Natural killer cell treated with Interleukin-12 subunit alpha and Interleukin-12 subunit beta and Interleukin-15 and Interleukin-18, amount 100 ng/mL, for 72 hours (primary cell): ENCODE measurements around the gene DPYSL5. TPM values are rescaled to one million over a fixed set of nuclear protein-coding genes. Genes with fewer than 3 reads are reported as not detected.
"Not testable (repeated sequence)": the region's sequence is repeated elsewhere in the genome, so short reads cannot be mapped to it uniquely, and the experiment has no call there.

Experiments used
- ATAC-seq, 2 donors: fragments of 150-1000 bp; cut with Tn5 transposase in 1 of 2; sonication (Bioruptor Pico), chemical (Tn5 transposase) in 1 of 2; 2 replicates each; pipeline ENCODE4 v1.10.0; 2021
- DNase-seq: peaks from one replicate; pipeline ENCODE4 v3.0.0; 2022; ENCODE audit warnings: low spot score
- H3K27ac Mint-ChIP-seq, 2 donors: 1 replicate in 1 of 2; 2 replicates in 1 of 2; pipeline ENCODE4 v1.8.0; 2022; ENCODE audit warnings: mixed read lengths in 2 of 2, mild to moderate bottlenecking in 1 of 2, moderate library complexity in 1 of 2
- H3K27me3 Mint-ChIP-seq, 2 donors: 1 replicate in 1 of 2; 2 replicates in 1 of 2; pipeline ENCODE4 v1.8.0; 2022; ENCODE audit warnings: mixed read lengths in 2 of 2
- H3K36me3 Mint-ChIP-seq: one replicate; pipeline ENCODE4 v1.8.0; 2022; ENCODE audit warnings: mixed read lengths
- H3K4me1 Mint-ChIP-seq, 2 donors: 1 replicate in 1 of 2; 2 replicates in 1 of 2; pipeline ENCODE4 v1.8.0; 2022; ENCODE audit warnings: low read depth in 2 of 2, mixed read lengths in 2 of 2, mild to moderate bottlenecking in 1 of 2
- H3K4me3 Mint-ChIP-seq: one replicate; pipeline ENCODE4 v1.8.0; 2022; ENCODE audit warnings: mixed read lengths
- H3K9me3 Mint-ChIP-seq: 2 replicates; pipeline ENCODE4 v1.8.0; 2022; ENCODE audit warnings: mixed read lengths
- total RNA-seq, 2 donors: library from RNA; stranded (reverse); gene quantifications; one replicate each; pipeline ENCODE4 v1.2.3, GENCODE V29; 2022

Gene DPYSL5
- total RNA-seq, 2 donors from 2014 or later = not detected

DNA sequence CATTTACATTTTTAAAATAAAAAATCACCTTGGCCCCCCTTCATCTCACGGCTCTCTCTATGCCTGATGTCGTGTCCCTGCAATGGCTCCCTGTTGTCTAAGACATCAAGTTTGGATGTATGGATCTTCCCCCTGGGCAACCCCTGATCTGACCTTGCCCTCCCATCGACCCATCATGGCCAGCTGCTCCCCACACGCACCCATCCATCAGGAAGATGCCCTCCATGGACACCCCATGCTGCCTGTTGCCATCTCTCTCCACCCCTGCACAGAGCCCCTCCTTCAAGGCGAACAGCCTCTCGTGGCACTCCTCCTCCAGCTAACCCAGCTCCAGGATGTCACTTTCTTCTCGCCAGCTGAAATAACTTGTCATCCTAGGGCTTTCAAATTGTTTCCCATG, 59.5 kb downstream of the DPYSL5 start:
- no peak overlapping the region for H3K4me3 Mint-ChIP-seq
- H3K27me3 Mint-ChIP-seq = peaks cover 0 to 5% of the 10 kb centered on the region in 2 donors
- no peaks in the 10 kb centered on the region for H3K9me3 Mint-ChIP-seq
- H3K4me1 Mint-ChIP-seq = no peaks in the 10 kb centered on the region
- DNase-seq (no peak), ATAC-seq (no peak)
- no peak overlapping the region for H3K27ac Mint-ChIP-seq
- no peaks in the 10 kb centered on the region for H3K36me3 Mint-ChIP-seq

DNA sequence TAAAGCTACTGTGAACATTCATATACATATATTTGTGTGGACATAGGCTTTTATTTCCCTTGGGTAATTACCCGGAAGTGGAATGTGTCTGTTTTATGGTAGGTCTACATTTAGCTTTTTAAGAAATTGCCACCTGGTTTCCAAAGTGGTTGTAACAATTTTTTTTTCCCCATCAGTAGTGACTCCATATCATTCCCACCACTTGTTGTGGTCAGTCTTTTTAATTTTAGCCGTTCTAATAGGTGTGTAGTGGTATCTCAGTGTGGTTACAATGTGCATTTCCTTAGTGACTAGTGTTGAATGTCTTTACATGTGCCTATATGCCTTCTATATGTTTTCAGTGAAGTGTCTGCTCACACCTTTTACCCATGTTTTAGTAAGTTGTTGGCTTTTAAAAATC, 62.2 kb downstream of the DPYSL5 start:
- Mint-ChIP-seq H3K9me3 (no peaks in the 10 kb centered on the region), H3K4me3 (no peak overlapping the region), H3K4me1 (no peaks in the 10 kb centered on the region), H3K27me3 (peaks cover 0 to 5% of the 10 kb centered on the region in 2 donors), H3K27ac (no peak overlapping the region), H3K36me3 (no peaks in the 10 kb centered on the region)
- DNase-seq = no peak
- no peak for ATAC-seq

DNA sequence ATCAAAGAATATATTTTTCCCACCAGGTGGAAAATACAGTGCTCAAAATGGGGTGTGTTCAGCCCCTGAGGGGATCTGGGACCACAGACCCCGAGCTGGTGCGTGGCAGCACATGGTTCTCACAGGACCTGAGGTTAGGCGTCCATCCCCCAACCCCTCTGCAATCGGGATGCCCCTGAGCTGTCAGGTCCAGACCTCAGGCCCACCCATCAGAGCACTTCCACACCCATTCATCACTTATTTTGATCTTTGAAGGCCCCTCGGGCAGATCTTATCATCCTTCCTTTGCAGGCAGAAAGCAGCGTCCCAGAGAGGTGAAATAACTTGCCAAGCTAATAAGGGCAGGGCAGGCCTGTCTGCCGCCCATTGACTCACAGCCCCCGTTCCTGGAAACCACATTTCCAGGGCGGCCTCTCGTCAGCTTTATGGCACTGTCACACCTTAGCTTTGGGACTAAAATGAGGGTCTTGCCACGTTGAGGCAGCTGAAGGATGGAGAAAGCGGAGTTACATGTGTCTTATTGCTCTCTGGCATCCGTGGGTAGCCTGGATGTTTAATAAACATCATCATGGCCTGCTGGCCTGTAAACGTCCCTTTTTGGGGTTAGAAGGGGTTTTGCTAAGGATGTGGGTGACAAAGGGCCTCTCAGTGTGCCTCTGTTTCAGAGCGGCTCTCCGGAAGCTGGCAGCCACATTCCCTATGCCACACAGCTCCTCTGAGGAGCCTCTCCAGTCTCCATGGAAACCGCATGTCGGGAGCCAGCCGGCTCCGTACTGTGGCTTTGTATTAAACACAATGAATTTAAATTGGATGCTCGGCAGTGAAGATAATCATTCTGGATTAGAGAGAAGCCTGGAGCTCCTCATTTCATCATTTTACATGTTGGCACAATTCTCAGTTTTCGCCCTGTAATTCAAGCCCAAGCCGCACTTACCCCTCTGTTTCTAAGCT, 64.3 kb downstream of the DPYSL5 start:
- H3K27me3 Mint-ChIP-seq = peaks cover 0 to 5% of the 10 kb centered on the region in 2 donors
- no peaks in the 10 kb centered on the region for H3K4me1 Mint-ChIP-seq
- no peaks in the 10 kb centered on the region for H3K36me3 Mint-ChIP-seq

DNA sequence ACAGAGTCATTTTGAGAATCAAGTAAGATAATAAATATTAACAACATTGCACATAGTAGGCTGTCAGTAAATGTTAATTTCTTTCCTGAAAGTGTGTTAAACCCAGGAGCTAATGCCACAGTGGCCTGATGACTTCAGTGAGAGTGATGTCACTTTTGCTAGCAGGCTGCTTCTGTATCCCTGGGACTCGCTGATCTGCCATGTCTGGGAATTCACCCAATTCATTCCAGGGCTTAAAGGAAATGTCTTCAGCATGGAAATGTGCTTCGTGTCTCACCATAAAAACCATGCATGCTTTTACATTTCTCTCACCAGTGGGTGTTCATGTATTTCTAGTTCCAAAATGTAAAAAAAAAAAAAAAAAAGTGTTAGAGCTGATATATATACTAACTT, 65.7 kb downstream of the DPYSL5 start:
- H3K4me1 Mint-ChIP-seq = no peaks in the 10 kb centered on the region
- no peaks in the 10 kb centered on the region for H3K36me3 Mint-ChIP-seq
- H3K27ac Mint-ChIP-seq = no peak overlapping the region
- H3K27me3 Mint-ChIP-seq = no peaks in the 10 kb centered on the region
- no peak overlapping the region for H3K4me3 Mint-ChIP-seq
- H3K9me3 Mint-ChIP-seq = no peaks in the 10 kb centered on the region
- ATAC-seq = no peak
- DNase-seq = no peak

More for the DNA sequence above, 64.3 kb downstream of the DPYSL5 start:
- Mint-ChIP-seq H3K27ac (no peak overlapping the region), H3K4me3 (no peak overlapping the region), H3K9me3 (no peaks in the 10 kb centered on the region)
- DNase-seq (no peak), ATAC-seq (no peak)

DNA sequence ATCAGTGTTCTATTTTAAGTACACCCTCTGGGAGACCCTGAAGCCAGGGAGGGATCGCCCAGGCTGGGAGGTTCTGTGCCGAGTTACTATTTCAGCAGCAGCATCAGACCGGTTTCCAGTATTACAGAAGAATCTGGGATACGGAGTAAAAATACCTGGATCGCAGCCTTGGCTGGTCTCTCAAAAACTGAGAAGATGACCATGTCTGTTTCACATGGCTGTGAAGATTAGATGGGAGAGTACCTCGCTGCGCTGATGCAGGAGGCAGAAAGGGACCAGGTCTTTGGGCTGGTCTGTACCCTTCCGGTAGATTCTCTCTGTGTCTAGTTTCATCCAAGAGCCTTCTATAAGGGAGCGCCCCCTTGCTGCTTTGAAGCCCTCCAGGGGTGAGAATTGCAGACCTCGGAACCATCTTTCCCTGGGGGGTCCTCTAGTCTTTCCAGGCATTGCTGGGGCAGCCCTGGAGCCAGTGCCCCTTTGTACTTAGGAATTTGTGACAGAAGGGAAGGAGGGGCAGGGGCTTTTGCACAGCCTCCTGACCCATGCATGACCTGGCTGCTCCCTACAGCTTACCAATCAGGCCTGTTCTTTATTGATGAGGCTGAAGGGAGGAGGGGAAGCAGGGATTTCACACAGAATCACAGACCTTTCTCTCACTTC, 66.2 kb downstream of the DPYSL5 start:
- Mint-ChIP-seq H3K36me3 (no peaks in the 10 kb centered on the region), H3K27me3 (no peaks in the 10 kb centered on the region), H3K4me1 (no peaks in the 10 kb centered on the region), H3K9me3 (no peaks in the 10 kb centered on the region), H3K4me3 (no peak overlapping the region), H3K27ac (no peak overlapping the region)
- no peak for ATAC-seq
- DNase-seq = no peak

DNA sequence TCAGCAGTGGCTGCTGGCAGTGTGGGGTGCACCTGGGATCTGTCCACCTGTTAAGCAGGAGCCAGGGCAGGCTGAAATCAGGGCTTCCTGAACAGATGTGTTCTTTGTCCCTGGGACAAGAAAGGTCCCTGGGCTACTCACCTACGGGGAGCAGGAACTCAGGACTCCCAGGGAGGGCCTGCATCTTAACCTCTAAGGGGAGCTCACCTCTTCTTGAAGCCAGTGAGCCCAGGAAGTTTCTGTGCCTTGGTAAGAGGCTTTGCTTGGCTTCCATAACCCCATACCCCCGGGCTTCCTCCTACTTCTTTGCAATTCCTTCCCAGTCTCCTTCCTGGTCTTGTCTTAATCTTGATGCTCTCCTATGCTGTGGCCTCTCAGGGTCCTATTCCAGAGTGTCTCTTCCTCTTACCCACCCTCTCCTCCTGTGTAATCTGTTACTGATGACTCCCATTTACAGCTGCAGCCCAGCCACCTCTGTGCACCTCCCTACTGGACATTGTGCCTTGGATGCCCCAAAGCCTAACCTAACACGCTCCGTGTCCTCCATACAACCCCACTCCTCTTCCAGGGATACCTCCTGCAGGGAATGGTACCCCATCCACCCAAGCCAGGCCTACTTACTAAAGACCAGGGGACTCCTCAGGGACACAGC, 66.9 kb downstream of the DPYSL5 start:
- no peaks in the 10 kb centered on the region for H3K9me3 Mint-ChIP-seq
- ATAC-seq (no peak), DNase-seq (no peak)
- no peak overlapping the region for H3K27ac Mint-ChIP-seq
- no peaks in the 10 kb centered on the region for H3K4me1 Mint-ChIP-seq
- H3K4me3 Mint-ChIP-seq = no peak overlapping the region
- H3K27me3 Mint-ChIP-seq = no peaks in the 10 kb centered on the region
- H3K36me3 Mint-ChIP-seq = no peaks in the 10 kb centered on the region

DNA sequence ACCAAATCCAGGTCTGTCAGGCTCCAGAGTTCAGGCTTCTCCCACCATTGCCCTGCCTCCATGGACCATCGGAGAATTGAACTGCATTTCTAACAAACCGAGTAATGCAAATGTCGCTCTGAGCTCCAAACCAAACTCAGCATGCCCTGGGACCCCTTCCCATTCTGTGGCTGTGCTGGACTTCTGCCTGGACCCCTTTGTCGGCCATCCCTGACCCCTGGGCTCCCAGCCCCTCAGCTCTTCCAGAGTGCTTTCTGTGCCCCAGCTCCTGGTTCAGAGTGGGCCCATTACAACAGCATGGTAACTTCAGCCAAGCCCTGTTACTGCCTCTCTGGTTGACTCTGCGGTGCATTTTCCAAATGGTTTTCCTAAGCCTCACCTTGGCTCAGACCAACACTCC, 67.4 kb downstream of the DPYSL5 start:
- Mint-ChIP-seq H3K36me3 (no peaks in the 10 kb centered on the region), H3K27ac (no peak overlapping the region), H3K9me3 (no peaks in the 10 kb centered on the region), H3K4me3 (no peak overlapping the region), H3K4me1 (no peaks in the 10 kb centered on the region), H3K27me3 (no peaks in the 10 kb centered on the region)
- DNase-seq (no peak), ATAC-seq (no peak)

DNA sequence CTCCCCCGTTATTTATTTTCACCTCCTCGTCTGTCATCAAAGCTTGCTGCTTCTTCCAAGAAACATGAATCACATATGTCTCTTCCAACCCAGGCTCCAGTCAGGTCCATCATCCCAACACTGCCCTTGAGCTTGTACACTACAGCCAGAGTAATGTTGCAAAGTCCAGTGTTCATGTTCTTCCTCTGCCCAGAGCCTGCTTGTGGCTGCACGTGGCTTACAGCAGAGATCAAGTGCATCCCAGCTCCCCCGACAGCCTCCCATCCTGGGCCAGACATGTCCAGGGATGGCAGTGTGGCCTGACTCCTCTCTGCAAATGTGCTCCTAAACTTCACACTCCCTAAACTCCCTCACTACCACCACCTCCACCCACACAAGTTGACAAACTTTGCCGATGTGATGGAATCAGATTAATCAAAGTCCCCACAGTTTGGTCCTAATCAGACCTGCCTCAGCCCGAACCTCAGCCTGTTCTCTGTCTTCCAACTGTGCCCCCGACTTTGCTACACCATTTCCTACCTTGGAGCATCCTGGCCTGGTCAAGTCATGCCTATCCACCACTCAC, 68.3 kb downstream of the DPYSL5 start:
- ATAC-seq = no peak
- H3K36me3 Mint-ChIP-seq = no peaks in the 10 kb centered on the region
- H3K4me3 Mint-ChIP-seq = no peak overlapping the region
- no peaks in the 10 kb centered on the region for H3K4me1 Mint-ChIP-seq
- no peak for DNase-seq
- H3K27me3 Mint-ChIP-seq = peaks cover under 1 to 1% of the 10 kb centered on the region in 2 donors
- H3K9me3 Mint-ChIP-seq = no peaks in the 10 kb centered on the region
- no peak overlapping the region for H3K27ac Mint-ChIP-seq

DNA sequence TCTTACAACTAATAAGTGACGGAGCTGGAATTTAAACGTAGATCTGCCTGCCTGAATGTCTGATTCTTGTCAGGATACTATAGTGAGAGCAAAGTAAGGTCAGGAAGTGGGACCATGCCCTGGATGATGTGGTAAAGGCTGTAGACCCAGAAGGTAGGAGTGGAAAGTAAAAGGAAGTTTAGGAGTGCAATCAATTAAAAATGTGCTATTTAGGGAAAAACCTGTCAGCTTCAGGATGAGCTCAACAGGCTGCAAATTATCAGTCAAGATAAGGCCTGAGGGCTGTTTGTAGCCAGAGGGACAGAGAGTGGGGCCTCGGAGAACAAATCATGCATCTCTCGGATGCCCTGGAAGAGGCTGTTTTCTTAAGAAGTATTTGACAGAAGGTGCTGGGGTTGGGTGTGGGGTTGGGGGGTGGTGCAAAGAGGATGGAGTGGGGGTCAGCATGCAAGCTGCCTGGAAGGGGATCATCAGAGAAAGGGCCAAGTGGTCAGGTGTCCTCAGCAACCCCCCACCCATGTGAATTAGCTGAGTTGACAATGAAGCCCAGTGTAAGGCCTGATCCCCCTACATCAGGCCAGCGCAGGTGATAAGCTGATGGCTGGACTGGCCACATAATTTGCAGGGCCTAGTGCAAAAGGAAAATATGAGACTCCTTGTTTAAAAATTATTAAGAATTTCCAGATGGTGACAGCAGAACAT, 69.4 kb downstream of the DPYSL5 start:
- Mint-ChIP-seq H3K27me3 (peaks cover 8 to 12% of the 10 kb centered on the region in 2 donors), H3K27ac (no peak overlapping the region), H3K4me1 (no peaks in the 10 kb centered on the region), H3K9me3 (no peaks in the 10 kb centered on the region), H3K4me3 (no peak overlapping the region), H3K36me3 (no peaks in the 10 kb centered on the region)
- ATAC-seq (no peak), DNase-seq (no peak)

DNA sequence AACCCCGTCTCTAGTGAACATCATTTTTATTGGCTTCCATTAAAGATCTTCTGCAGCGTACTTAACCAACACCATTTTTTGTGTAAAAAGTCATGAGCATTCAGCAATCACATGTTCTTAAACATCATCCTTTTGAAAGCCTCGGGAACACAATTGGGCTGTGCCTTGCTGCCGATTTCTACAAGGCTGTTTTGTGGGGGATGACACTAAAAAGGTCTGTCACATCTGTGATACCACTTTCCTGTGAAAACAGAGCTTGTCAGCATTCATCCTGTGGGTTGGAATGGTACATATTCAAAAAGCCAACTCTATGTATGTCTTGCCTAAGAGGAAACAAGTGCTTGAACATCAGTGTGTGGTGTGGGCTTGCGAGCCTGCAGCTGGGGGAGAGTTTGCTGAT, 73.4 kb downstream of the DPYSL5 start:
- no peaks in the 10 kb centered on the region for H3K4me1 Mint-ChIP-seq
- no peaks in the 10 kb centered on the region for H3K9me3 Mint-ChIP-seq
- H3K36me3 Mint-ChIP-seq = no peaks in the 10 kb centered on the region
- H3K4me3 Mint-ChIP-seq = no peak overlapping the region
- H3K27ac Mint-ChIP-seq = no peak overlapping the region
- H3K27me3 Mint-ChIP-seq = peaks cover 14 to 25% of the 10 kb centered on the region in 2 donors
- DNase-seq = no peak
- ATAC-seq = no peak

DNA sequence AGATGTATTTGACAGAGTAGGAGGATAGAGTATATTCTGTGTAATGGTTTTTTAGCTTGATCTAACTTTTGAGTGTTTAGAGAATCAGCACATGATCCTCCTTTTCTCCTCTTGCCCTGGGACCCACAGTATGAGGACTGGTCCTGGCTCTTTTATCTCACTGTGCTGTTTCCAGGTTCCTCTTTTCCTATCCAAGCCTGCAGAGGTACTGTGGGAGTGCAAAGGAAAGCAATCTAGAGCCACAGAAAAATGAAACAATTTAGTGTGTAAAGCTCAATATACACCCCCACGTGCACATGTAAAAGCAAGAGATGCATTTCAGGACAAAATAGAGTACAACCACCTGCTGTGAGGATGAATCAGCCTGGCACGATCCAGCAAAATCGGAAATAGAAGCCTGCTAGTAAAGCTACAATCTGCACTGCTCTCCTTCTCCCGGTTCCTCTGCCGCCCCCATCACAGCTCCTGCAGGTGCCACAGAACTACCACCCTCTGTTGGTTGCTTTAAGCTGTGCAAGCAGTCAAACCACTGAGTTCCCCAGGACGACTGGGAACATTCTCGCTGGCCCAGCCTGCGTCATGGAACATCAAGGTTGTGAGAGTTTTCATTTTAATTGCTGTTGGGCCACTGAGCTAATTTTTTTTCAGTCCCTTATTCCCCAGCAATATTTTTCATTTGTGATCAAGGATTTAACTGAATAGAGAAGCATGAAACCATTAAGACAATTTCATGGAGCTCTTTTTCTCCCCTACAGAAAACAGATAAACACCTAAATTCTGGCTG, 74.7 kb downstream of the DPYSL5 start:
- DNase-seq = no peak
- Mint-ChIP-seq H3K36me3 (no peaks in the 10 kb centered on the region), H3K4me1 (no peaks in the 10 kb centered on the region), H3K4me3 (no peak overlapping the region), H3K9me3 (no peaks in the 10 kb centered on the region), H3K27me3 (peaks cover 14 to 25% of the 10 kb centered on the region in 2 donors), H3K27ac (no peak overlapping the region)
- ATAC-seq = no peak

DNA sequence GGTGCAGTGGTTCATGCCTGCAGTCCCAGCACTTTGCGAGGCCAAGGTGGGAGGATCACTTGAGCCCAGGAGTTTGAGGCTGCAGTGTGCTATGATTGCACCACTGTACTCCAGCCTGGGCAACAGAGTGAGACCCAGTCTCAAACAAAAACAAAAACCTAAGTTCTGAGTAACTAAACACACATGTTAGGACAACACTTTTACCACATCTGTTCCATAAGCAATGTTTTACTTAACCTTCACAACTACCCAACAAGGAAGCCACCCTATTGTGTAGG, 75.2 kb downstream of the DPYSL5 start:
- DNase-seq, H3K9me3 Mint-ChIP-seq, H3K4me3 Mint-ChIP-seq, H3K4me1 Mint-ChIP-seq, ATAC-seq, H3K27ac Mint-ChIP-seq, H3K36me3 Mint-ChIP-seq: not testable (repeated sequence)
- peaks cover 14 to 25% of the 10 kb centered on the region in 2 donors for H3K27me3 Mint-ChIP-seq

DNA sequence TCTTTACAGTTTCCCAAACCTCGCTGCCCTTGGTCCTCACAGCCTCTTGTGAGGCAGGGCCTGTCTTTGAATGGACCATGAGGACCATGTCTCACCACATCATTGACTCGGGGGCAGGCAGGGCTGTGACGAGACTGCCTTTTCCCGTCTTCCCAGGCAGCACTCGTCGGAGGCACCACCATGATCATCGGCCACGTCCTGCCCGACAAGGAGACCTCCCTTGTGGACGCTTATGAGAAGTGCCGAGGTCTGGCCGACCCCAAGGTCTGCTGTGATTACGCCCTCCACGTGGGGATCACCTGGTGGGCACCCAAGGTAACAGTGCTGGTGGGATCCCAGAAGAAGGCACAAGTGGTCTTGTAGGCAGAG, 76.8 kb downstream of the DPYSL5 start:
- no peaks in the 10 kb centered on the region for H3K4me1 Mint-ChIP-seq
- H3K36me3 Mint-ChIP-seq = no peaks in the 10 kb centered on the region
- no peak for ATAC-seq
- peaks cover 16 to 25% of the 10 kb centered on the region in 2 donors for H3K27me3 Mint-ChIP-seq
- H3K4me3 Mint-ChIP-seq = no peak overlapping the region
- no peaks in the 10 kb centered on the region for H3K9me3 Mint-ChIP-seq
- no peak for DNase-seq
- H3K27ac Mint-ChIP-seq = no peak overlapping the region
